GM18502 (cell line): ENCODE data around the gene NFKBIB.

Experiments
- ATAC-seq: cut with Tn5 transposase; IDR thresholded peaks from one replicate; pipeline ENCODE4 v1.9.1; 2021; ENCODE audit warnings: mild to moderate bottlenecking; ENCODE audit not compliant: unreplicated experiment, poor library complexity

The NFKBIB gene

DNA sequence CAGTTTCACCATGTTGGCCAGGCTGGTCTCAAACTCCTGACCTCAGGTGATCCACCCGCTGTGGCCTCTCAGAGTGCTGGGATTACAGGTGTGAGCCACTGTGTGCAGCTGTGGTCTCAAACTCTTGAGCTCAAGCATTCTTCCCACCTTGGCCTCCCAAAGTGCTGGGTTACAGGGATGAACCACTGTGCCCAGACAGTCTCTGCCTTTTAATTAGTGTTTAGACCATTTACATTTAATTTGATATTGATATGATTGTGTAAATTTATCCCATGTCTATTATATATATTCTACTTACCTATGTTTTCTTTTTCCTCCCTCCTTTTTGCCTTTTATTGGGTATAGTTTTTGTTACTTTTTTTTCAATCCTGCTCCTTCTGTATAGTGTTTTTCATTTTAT lies 1.9 kb downstream of the NFKBIB start:
- no peak for ATAC-seq

DNA sequence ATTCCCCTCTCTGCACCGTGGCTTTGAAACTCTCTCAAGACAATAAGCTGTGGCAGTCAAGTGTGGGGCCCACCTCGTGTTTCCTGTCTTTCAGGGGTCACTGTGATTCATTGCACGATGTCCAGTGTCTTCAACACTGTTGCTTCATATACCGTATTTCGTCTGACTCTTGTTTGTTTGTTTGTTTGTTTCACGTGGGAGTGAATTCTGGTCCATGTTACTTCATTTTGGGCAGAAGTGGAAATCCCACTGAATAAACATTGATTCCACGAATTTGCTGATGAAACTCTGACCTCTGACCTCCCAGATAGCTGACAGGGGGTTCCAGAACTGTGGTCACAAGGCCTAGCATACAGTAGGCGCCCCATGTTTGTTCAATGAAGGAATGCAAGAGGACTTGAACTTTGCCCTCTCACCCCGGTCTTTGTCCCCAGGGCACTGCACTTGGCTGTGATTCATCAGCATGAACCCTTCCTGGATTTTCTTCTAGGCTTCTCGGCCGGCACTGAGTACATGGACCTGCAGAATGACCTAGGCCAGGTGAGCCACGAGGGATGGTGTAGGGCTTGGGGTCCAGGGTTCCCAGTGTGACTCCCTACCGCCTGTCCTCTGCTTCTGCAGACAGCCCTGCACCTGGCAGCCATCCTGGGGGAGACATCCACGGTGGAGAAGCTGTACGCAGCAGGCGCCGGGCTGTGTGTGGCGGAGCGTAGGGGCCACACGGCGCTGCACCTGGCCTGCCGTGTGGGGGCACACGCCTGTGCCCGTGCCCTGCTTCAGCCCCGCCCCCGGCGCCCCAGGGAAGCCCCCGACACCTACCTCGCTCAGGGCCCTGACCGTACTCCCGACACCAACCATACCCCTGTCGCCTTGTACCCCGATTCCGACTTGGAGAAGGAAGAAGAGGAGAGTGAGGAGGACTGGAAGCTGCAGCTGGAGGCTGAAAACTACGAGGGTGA lies 5.1 kb downstream of the NFKBIB start:
- no peak for ATAC-seq

DNA sequence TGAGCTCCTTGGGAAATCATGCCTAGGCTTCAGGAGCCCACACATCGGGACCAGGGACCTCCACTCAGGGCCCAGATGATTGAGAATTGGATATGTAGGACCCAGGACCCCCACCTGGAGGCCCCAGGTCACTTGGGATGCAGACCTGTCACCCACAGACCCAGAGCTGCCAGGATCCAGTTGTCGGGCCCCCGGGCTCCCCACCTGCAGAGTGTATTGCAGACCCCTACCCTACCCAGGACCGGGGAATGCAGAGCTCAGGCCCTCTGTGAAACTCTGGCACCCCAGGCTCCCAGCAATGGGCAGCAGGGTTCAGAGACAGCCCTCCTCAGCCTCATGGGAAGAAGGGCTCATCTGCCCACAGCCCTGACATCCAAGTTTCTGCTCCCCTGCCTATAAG lies 5.9 kb downstream of the NFKBIB start:
- ATAC-seq: no peak

DNA sequence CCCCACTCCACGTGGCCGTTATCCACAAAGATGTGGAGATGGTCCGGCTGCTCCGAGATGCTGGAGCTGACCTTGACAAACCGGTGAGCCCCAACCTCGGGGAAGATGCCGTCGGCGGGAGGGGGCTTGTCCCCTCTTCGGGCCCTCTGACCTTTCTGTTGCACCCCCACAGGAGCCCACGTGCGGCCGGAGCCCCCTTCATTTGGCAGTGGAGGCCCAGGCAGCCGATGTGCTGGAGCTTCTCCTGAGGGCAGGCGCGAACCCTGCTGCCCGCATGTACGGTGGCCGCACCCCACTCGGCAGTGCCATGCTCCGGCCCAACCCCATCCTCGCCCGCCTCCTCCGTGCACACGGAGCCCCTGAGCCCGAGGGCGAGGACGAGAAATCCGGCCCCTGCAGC lies 7.5 kb downstream of the NFKBIB start:
- no peak for ATAC-seq

DNA sequence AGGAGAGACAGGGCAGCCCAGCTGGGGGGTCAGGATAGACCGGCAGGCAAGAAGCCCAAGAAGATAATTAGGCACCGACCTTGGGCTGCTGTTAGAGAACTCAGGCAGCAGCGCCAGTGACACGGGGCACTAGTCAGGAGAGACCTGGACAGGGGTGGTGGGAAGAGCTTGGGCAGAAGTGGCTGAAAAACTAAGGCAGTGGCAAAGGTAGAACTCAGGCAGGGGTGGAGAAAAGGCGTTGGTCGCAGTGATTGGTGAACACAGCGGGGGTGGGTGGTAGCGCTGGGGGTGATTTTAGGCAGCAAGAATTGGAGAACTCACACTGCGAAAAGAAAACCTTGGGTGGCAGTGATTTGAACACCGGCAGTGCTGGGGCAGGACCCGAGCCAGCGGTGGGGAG lies 7.9 kb downstream of the NFKBIB start:
- ATAC-seq: no peak

DNA sequence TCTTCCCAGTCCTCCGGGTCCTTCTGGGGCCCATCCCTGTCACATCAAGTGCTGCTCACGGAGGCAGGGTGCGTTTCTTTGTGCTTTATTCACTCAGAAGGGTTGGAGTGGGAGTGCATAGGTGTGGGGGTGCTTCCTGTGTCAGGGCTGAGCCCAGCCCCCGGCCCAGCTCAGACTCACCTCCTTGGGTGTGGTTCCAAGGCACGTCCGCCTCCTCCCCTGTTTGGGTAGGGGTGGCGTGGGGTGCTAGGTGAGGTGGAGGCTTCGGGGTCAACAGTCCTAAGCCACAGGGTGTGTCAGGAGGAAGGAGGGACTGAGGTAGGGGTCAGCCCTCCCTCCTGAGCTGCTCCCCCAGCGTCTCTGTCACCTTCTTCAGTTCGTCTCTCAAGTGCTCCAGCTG lies 9.1 kb downstream of the NFKBIB start:
- ATAC-seq: no peak

DNA sequence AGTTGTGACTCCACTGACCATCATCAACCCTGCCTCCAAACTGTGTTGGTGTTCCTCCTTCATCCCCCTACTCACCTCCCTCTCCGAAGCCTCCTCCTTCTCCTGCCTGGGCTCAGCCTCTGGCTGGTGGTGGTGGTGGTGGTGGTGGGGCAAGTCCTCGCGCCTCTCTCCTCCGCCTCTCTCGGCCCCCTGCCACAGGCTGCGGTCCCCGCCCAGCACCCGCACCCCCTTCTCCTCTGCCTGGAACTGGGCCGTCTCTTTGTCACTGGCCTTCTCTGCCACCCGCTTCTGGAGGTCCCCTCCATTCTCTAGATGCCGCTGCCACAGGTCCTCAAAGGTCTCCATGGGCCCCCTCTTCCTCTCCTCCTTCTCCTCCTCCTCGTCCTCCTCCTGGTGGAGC lies 10.7 kb downstream of the NFKBIB start:
- no peak for ATAC-seq

DNA sequence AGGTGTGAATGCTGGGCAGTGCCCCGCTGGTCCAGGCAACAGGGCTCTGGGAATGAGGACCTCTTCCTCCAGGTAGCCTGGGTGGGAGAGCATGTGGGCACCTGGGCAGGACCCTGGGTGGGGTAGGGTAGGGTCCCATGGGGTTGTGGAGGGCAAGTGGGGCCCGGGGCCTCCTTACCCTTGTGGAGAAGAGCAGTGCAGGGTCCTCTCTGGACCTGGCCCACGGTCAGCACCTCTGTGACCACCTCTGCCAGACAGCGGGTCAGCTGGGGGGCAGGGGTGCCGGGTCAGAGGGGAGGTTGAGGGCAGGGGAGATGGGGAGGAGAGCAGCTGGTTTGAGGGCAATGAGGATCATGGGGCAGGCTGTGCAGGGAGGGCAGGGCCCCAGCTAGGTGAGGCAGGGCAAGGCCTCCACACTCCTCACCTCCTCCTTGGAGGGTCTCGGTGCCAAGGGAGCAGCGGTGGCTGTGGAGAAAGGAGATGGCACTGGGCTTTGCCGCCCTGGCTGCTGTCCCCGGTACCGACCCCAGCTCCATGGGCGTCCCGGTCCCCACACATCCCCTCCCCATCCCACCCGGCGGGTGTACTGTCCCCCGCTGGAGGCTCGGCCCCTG lies 11.7 kb downstream of the NFKBIB start:
- ATAC-seq: no peak

DNA sequence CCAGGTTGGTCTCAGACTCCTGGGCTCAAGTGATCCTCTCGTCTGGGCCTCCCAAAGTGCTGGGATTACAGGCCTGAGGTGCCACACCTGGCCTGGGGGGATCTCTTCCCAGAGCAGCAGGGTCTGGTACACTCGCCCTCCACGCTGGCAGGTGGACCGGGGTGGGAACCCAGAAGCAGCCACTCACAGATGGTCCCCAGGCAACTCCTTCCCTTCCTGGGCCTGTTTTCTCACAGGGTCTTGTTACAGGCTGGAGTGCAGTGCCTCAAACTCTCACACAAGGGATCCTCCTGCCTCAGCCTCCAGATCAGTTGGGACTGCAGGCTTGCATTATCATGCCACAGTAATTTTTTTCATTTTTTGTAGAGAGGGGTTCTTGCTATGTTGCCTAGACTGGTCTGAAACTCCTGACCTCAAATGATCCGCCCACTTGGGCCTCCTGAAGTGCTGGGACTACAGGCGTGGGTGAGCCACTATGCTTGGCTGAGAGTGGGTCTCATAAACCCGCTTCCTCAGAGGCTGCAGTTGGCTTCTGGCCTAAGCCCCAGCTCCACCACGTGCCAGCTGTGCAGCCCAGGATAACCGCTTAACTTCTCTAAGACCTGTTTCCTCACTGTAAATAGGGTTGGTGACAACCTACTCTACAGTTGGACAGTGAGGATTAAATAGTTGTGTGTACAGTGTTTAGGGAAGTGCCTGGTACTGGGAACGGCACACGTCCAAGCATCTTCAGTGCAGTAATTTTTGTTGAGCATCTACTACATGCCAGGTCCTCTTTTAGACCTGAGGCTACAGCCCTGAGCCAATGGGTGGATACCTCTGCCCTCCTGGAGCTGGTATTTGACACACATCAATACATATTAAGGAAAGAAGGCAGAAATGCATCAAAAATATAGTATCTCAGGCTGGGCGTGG lies 13.1 kb downstream of the NFKBIB start:
- no peak for ATAC-seq

DNA sequence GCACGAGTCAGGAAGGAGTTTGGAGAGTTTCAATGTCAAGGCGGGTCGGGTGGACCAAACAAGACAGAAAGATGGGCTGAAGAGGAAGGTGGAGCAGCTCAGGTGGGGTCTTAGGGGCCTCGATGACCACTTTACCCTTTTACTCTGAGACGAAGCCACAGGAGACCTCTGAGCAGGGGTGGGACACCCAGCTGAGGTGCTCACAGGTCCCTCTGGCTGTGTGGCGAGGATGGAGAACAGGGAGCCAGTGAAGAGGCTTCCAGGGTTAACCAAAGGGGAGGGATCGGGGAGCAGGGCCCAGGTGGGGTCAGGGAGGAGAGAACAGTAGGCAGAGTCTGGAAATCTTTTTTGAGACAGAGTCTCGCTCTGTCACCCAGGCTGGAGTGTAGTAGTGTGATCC lies 14.2 kb downstream of the NFKBIB start:
- ATAC-seq: no peak

DNA sequence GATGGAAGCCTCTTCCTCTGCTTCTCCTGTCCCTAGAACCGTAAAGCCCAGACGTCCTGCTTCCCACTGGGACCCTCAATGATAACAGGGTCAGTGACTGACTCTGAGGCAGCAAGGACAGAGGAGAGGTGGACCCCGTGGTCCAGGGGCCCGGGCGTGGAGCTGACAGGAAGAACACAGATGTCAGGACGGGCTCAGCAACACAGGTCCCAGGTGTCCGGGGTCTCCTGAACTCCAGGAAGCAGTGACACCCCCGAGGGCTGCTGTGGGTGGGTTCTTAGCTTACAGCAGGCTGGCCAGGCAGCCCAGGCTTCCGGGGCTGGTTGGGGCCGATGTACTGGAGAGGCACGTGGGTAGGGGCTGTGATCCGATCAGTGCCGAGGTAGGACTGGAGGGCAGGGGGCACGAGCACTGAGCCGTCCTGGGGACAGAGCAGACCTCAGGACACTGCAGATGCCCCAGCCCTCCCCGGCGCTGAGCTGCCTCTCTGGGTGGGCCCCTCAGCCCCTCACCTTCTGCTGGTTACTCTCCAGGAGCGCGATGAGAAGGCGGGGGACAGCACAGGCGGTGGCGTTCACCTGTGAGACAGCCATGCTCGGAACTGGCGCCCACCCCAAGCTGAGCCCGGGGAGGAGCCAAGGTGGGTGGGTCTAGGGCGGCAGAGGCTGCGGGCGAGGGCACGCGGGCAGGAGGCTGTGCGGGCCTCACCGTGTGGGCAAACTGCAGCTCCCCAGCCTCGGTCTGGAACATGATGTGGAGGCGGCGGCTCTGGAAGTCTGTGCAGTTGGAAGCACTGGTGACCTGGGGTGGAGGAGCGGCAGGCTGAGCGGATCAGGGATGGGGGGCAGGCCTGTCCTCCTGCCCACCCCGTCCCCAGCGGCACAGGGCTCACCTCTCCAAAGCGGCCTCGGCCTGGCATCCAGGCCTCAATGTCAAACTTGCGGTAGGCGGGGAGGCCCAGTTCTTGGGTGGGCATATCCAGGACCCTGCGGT lies 15.9 kb downstream of the NFKBIB start:
- no peak for ATAC-seq

DNA sequence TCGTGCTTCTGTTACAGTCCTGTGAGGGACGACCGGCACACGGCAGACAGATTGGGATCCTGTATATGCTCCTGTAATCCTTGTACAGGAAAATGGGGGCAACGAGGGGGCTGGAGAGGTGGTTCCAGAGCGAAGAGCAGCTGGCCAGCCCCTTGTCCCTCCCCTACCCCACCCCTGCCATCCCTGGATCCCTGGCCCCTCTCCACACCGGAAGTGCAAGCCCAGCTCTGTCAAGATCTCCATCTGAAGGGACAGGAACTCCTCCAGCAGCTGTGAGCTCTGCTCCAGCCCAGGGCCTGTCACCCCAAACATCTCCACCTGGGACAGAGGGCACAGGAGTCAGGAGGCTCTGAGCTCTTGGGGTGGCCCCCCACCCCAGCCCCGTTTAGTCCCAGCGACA lies 17.7 kb downstream of the NFKBIB start:
- ATAC-seq: no peak

DNA sequence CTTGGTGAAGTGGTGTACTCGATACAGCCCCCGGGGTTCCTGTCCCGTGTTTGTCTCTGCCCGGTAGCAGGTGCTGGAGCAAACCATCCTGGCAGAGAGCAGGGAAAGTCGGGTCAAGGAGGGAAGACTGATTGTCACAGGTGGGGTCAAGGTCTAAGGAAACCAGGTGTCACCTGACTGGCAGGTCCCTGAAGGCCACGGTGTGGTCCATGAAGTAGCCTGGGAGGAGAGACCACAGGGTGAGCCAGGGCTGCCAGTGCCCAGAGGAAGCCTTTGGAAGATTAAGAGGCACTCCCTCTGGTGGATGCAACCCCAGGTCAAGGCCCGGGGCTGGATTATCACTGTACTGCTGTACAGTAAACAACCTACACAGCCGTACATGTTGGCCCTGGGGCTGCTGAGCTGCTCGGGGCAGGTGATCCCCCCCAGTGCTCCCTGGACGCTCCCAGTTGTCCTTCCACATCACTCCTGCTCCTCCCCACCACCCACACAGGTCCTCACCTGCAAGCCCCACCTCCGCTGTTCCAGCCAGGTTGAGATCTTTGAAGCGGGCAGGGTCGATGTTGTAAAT lies 18.2 kb downstream of the NFKBIB start:
- no peak for ATAC-seq

DNA sequence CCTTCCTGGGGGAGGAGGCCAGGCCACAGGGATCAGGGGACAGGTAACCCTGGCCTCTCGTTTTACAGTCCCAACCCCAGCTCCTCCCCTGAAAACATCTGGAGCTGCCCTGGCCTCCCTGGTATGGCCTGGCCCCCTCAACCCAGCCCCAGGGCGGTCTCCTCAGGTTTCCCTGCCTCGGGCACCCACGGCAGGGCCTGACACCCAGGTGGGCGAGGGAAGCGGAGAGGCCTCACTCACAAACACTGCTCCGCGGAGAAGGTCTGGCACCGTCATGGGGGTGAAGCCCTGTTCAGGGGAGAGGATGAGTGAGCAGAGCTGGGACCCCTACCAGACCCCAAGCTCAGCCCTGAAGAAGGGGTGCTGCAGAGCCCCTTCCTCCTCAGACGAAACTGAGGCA lies 18.8 kb downstream of the NFKBIB start:
- no peak for ATAC-seq

DNA sequence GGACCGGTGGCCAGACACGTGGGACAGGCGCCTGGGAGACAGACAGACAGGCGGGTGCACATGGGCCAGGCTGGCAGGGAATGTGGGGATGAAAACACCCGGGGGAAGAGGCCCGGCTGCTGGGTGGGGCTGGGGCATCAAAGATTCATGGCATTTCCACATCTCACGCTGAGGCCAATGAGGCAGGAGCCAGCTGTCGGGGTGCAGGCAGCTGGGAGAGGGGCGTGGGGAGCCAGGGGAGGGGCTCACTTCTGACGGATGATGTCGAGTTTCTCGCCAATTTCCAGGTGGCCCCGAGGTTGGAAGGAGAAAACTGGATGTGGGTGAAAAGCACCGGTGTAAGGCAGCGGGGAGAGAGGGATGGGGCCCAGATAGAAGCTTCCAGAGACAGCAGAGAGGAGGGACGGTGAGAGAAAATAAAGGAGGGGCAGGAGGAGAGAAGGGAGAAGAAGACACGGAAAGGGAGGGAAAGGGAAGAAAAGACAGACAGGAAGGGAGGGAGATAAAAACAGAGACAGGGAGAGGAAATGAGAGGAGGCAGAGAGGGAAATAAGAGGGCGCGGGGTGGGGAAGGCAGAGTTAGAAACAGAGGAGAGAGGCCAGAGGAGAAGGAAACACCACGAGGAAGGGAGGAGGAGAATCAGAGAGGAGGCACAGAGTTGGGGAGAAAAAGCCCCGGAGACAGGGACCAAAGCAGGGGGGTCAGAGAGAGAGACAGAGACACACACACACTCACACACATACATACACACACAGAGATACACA lies 20.2 kb downstream of the NFKBIB start:
- ATAC-seq: no peak

DNA sequence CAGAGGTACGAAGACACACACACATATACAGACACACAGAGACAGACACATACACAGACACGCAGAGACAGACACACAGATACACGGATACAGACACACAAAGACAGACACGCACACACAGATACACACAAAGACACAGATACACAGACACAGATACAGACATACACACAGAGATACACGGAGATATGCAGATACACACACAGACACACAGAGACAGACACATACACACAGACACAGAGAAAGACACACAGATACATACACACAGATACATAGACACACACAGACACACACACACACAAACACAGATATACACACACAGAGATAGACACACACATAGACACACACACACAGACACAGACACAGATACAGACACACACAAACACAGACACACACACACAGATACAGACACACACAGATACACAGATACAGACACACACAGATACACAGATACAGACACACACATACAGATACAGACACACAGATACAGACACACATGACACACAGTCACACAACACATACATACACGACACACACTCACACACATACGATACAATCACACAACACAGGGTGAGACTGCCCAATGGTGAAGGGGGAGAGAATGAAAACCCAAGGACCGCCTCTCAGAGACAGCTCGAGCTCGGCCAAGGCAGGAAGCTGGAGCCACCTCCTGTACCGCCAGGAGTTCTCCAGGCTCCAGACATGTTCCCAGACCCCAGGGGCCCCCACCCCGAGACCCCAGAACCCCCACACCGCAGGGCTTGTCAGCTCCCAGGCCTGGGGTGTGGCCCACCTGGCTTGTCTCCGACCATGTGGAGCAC lies 21.0 kb downstream of the NFKBIB start:
- no peak for ATAC-seq

DNA sequence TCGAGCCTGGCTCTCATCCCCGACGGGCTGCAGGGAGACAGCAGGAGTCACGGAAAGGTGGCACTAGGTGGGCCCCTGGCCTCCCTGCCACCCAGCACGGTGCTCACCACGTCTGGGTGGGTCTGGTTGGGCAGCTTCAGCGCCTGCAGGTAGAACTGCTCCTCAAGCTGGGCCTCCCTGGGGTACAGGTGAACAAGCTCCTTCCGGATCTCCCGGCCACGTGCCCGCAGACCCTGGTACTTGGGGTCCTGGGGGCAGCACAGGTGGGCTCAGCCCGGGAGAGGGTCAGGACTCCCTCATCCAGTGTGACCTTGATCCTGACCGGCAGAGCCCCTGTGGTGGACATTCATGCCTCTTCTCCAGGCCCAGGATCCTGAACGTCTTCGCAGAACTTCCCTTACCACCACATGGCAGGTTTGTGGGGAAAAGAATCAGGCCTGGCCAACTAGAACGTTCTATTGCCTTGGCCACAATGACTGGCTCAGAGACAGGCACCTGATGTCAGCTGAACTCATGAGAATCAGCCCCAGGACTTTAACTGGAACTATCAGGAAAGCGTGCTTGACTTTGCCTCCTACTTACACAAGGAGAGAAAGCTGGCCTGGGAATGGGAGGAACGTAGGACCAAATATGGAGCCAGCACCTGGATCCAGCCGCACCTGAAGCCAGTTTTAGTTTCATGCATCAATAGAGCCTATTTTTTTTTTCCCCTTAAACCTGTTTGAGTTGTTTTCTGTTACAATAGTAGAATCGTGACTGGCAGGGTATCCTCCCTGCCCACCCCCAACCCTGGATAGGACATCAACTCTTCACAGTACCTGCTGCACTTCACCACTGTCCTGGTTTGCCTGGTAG lies 21.9 kb downstream of the NFKBIB start:
- ATAC-seq: no peak
